Jurkat, Clone E6-1 (cell line): ENCODE results near the gene CUX1.
"Not testable (repeated sequence)": the region's sequence is repeated elsewhere in the genome, so short reads cannot be mapped to it uniquely, and the experiment has no call there.

Experiments used
- DNase-seq: peaks from one replicate; pipeline ENCODE4 v3.0.0-alpha.2; 2011; ENCODE audit warnings: low read depth, low spot score
- H3K4me3 ChIP-seq: 2 replicates; pipeline ENCODE4 v1.5.1; 2011; ENCODE audit warnings: mild to moderate bottlenecking, low read length, control low read depth, moderate library complexity

Gene CUX1

GRCh38 chr7:101882595-101883564 lies 65.5 kb downstream of the CUX1 start:
- no peak for DNase-seq

GRCh38 chr7:101884671-101885596 lies 67.5 kb downstream of the CUX1 start:
- H3K4me3 ChIP-seq: no peak overlapping the region
- peak; percentile 91 for DNase-seq

More at GRCh38 chr7:101882595-101883564, 65.5 kb downstream of the CUX1 start:
- no peak overlapping the region for H3K4me3 ChIP-seq

GRCh38 chr7:101885597-101885955 lies 68.2 kb downstream of the CUX1 start:
- no peak overlapping the region for H3K4me3 ChIP-seq
- no peak for DNase-seq

GRCh38 chr7:101887352-101887751 lies 69.9 kb downstream of the CUX1 start:
- H3K4me3 ChIP-seq, DNase-seq: not testable (repeated sequence)

- H3K4me3 ChIP-seq, DNase-seq: not testable (repeated sequence)
These were observed 71.1 kb downstream of the CUX1 start for GRCh38 chr7:101888564-101888963.

- no peak for DNase-seq
- no peak overlapping the region for H3K4me3 ChIP-seq
These were observed 73.5 kb downstream of the CUX1 start for GRCh38 chr7:101890749-101891523.

- no peak overlapping the region for H3K4me3 ChIP-seq
- DNase-seq: no peak
These were observed 74.7 kb downstream of the CUX1 start for GRCh38 chr7:101891936-101892640.

GRCh38 chr7:101893341-101894082 lies 76.1 kb downstream of the CUX1 start:
- no peak overlapping the region for H3K4me3 ChIP-seq
- DNase-seq: no peak

- H3K4me3 ChIP-seq: no peak overlapping the region
- no peak for DNase-seq
These were observed 78.9 kb downstream of the CUX1 start for GRCh38 chr7:101896316-101896715.

GRCh38 chr7:101896941-101897340 lies 79.5 kb downstream of the CUX1 start:
- no peak overlapping the region for H3K4me3 ChIP-seq
- DNase-seq: no peak

- DNase-seq: no peak
- H3K4me3 ChIP-seq: no peak overlapping the region
These were observed 80.7 kb downstream of the CUX1 start for GRCh38 chr7:101898106-101898505.

- no peak overlapping the region for H3K4me3 ChIP-seq
- DNase-seq: no peak
These were observed 82.2 kb downstream of the CUX1 start for GRCh38 chr7:101899616-101900015.

GRCh38 chr7:101900103-101900502 lies 82.7 kb downstream of the CUX1 start:
- no peak overlapping the region for H3K4me3 ChIP-seq
- no peak for DNase-seq

- H3K4me3 ChIP-seq: no peak overlapping the region
- no peak for DNase-seq
These were observed 84.5 kb downstream of the CUX1 start for GRCh38 chr7:101901661-101902491.

- DNase-seq: no peak
These were observed 85.5 kb downstream of the CUX1 start for GRCh38 chr7:101902680-101903514.

GRCh38 chr7:101903515-101903868 lies 86.1 kb downstream of the CUX1 start:
- no peak overlapping the region for H3K4me3 ChIP-seq
- no peak for DNase-seq

More at GRCh38 chr7:101902680-101903514, 85.5 kb downstream of the CUX1 start:
- H3K4me3 ChIP-seq: no peak overlapping the region
